Rectal smooth muscle tissue (tissue), 1 donor: ENCODE measurements around the gene ZNF513.
"Not testable (repeated sequence)": the region's sequence is repeated elsewhere in the genome, so short reads cannot be mapped to it uniquely, and the experiment has no call there.

Experiments used
- H3K27ac ChIP-seq: one replicate; pipeline ENCODE4 v1.7.0; 2013; ENCODE audit warnings: low read depth, low read length, inconsistent platforms
- H3K27me3 ChIP-seq: one replicate; pipeline ENCODE4 v1.7.0; 2013; ENCODE audit warnings: low read length; ENCODE audit not compliant: control insufficient read depth, insufficient read depth
- H3K36me3 ChIP-seq: one replicate; pipeline ENCODE4 v1.7.0; 2013; ENCODE audit warnings: low read length; ENCODE audit not compliant: control insufficient read depth, insufficient read depth
- H3K4me1 ChIP-seq: one replicate; pipeline ENCODE4 v1.7.0; 2013; ENCODE audit warnings: low read length; ENCODE audit not compliant: control insufficient read depth, insufficient read depth
- H3K4me3 ChIP-seq: one replicate; pipeline ENCODE4 v1.7.0; 2013; ENCODE audit warnings: low read length
- H3K9ac ChIP-seq: one replicate; pipeline ENCODE4 v1.7.0; 2013; ENCODE audit warnings: low read length

The ZNF513 gene

GRCh38 chr2:27362678-27363420 is 17.7 kb downstream of the ZNF513 start:
- Histone ChIP-seq H3K4me3 (no peak overlapping the region), H3K36me3 (peaks cover 25% of the 10 kb centered on the region), H3K27me3 (no peaks in the 10 kb centered on the region), H3K4me1 (peaks cover 4% of the 10 kb centered on the region), H3K27ac (no peak overlapping the region), H3K9ac (no peak overlapping the region)

- peak within 1 kb of the TSS; percentile 86 for H3K9ac ChIP-seq
- H3K4me1 ChIP-seq = peaks cover 12% of the 10 kb centered on the region
- no peaks in the 10 kb centered on the region for H3K36me3 ChIP-seq
- peak within 1 kb of the TSS; percentile 98 for H3K4me3 ChIP-seq
- H3K27ac ChIP-seq = peak within 1 kb of the TSS; percentile 84
- no peaks in the 10 kb centered on the region for H3K27me3 ChIP-seq
Measured at GRCh38 chr2:27356382-27357181, 24.0 kb downstream of the ZNF513 start, which contains the start of gene GTF3C2. Gene GTF3C2 (minus strand): TSS chr2:27356764. CDS start chr2:27343554, 13,210 bp downstream.

GRCh38 chr2:27356056-27356381 is 24.5 kb downstream of the ZNF513 start:
- H3K27me3 ChIP-seq = no peaks in the 10 kb centered on the region
- H3K9ac ChIP-seq = peak overlapping the region; percentile 86
- H3K36me3 ChIP-seq = no peaks in the 10 kb centered on the region
- H3K27ac ChIP-seq = peak overlapping the region; percentile 84
- peaks cover 12% of the 10 kb centered on the region for H3K4me1 ChIP-seq
- peak overlapping the region; percentile 98 for H3K4me3 ChIP-seq

DNA sequence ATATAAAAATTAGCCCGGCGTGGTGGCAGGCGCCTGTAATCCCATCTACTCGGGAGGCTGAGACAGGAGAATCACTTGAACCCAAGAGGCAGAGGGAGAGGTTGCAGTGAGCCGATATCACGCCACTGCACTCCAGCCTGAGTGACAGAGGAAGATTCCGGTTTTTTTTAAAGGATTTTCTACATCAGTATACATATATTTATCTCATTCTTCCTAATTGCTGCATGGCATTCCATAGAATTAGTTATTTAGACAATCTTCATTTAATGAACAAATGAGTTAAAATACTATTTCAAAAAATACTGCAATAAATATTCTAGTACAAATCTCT is 26.0 kb downstream of the ZNF513 start:
- H3K9ac ChIP-seq = no peak overlapping the region
- peaks cover 12% of the 10 kb centered on the region for H3K4me1 ChIP-seq
- no peaks in the 10 kb centered on the region for H3K36me3 ChIP-seq
- H3K27me3 ChIP-seq = no peaks in the 10 kb centered on the region
- H3K27ac ChIP-seq = no peak overlapping the region
- H3K4me3 ChIP-seq = no peak overlapping the region

GRCh38 chr2:27353762-27354596 is 26.6 kb downstream of the ZNF513 start:
- Histone ChIP-seq H3K27me3 (no peaks in the 10 kb centered on the region), H3K27ac (no peak overlapping the region), H3K9ac (no peak overlapping the region), H3K4me1 (peaks cover 12% of the 10 kb centered on the region), H3K36me3 (no peaks in the 10 kb centered on the region), H3K4me3 (no peak overlapping the region)

DNA sequence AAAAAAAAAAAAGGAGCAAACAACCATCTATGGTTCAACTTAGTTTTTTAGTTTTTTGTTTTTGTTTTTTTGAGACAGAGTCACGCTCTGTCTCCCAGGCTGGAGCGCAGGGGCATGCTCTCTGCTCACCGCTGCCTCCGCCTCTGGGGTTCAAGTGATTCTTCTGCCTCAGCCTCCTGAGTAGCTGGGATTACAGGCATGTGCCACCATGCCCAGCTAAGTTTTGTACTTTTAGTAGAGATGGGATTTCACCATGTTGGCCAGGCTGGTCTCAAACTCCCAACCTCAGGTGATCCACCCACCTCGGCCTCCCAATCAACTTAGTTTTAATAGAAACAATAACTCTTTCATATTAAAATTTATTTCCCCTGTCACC is 27.2 kb downstream of the ZNF513 start:
- peaks cover 12% of the 10 kb centered on the region for H3K4me1 ChIP-seq
- H3K9ac ChIP-seq, H3K27ac ChIP-seq: not testable (repeated sequence)

DNA sequence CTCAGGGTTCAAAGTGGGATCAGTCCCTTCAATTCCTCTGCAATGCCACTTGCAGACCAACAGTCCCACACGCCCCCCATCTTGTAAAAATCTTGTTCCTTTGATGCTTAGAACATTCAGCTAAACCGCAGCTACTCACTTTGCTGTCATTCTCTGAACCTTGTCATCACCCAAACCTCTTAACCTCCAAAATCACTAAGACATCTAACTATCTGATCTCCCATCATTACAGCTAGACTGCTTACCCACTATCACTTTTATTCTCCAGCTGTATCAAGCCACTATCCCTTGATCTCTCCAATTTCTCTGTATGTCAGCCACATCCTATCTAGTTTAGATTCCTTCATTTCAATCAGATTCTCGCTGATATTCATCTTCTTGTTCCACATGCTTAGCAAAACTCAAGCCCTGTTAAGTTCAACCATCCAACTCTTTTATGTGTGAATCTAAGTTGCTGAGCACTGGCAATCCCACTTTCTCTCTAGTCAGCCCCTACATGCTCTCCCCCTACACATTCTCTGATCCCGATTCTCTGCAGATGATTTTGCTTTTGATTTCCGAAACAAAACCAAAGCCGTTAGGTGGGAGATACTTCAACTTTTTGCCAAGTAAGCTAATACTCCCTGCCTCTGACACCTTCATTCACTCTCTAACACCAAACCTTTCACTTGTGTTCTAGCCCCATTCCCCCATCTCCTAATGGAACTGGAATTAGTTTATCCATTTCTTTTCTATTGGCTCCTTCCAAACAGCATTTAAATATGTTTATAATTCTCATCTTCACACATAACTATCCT is 28.5 kb downstream of the ZNF513 start:
- Histone ChIP-seq H3K4me1 (peaks cover 4% of the 10 kb centered on the region), H3K27me3 (no peaks in the 10 kb centered on the region), H3K36me3 (no peaks in the 10 kb centered on the region), H3K9ac (no peak overlapping the region), H3K4me3 (no peak overlapping the region), H3K27ac (no peak overlapping the region)

More for the DNA sequence above, 27.2 kb downstream of the ZNF513 start:
- H3K27me3 ChIP-seq, H3K36me3 ChIP-seq, H3K4me3 ChIP-seq: not testable (repeated sequence)

DNA sequence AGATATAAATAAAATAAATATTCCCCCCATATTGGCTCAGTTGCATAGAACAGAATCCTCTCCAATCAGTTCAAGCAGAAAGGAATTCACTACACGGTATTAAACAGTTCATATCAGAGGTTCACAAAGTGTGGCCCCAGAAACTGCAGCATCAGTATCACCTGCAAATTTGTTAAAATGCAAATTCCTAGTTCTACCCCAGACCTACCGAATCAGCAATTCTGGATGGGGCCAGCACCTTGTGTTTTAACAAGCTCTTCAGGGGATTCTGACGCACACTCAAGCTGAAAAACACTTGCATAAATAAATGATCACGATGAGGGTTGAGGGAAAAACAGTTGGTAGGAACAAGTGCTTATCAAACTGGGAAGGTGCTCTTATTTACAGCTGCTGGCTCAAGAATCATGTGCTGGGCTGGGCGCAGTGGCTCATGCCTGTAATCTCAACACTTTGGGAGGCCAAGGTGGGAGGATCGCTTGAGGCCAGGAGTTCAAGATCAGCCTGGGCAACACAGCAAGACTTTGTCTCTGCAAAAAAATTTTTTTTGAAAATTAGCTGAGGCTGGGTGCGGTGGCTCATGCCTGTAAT is 30.3 kb downstream of the ZNF513 start:
- Histone ChIP-seq H3K27ac (no peak overlapping the region), H3K9ac (no peak overlapping the region), H3K36me3 (no peaks in the 10 kb centered on the region), H3K4me1 (no peaks in the 10 kb centered on the region), H3K4me3 (no peak overlapping the region), H3K27me3 (no peaks in the 10 kb centered on the region)

- Histone ChIP-seq H3K36me3 (peaks cover 3% of the 10 kb centered on the region), H3K4me1 (no peaks in the 10 kb centered on the region), H3K27ac (no peak overlapping the region), H3K27me3 (no peaks in the 10 kb centered on the region), H3K4me3 (no peak overlapping the region), H3K9ac (no peak overlapping the region)
Measured at GRCh38 chr2:27347641-27348040, 32.9 kb downstream of the ZNF513 start.

DNA sequence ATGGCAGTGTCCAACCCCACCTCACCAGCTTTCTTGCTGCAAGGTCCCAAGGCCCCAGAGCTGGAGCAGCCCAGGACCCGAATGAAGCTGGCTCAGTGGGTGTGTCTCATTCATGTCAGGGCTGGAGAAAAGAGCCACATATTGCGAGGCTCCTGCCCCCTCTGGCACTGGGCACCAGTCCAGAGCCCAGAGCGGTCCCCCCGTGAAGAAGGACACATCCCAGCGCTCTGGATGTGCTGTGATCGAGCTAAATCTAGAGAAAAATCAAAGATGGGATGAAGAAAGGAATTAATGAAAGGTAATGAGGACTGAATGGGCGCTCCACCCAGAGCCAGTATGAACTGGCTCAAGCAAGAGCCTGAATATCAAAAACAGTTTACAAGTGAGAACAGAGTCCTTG is 44.4 kb downstream of the ZNF513 start:
- Histone ChIP-seq H3K27ac (no peak overlapping the region), H3K4me3 (no peak overlapping the region), H3K36me3 (peaks cover 46% of the 10 kb centered on the region), H3K4me1 (no peaks in the 10 kb centered on the region), H3K27me3 (no peaks in the 10 kb centered on the region), H3K9ac (no peak overlapping the region)

DNA sequence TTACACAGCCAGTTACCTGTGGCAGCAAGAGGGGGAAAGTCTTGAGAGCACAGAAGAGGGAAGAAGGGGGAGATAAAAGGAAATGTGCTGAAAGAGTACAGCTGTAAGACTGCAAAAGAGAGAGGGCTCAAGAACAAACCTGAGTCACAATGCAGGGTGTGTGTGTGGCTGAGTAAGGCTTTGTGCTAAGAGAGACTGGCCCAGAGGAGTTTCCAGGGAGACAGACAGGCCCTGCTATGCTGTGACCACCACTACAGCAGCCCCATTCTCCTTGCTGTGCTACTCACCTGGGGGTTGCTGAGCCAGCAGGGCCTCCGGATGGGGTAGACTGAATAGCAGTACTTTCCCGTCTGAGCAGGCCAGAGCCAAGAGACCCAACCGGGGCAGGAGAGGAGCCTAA is 45.2 kb downstream of the ZNF513 start:
- Histone ChIP-seq H3K27me3 (no peaks in the 10 kb centered on the region), H3K36me3 (peaks cover 46% of the 10 kb centered on the region), H3K27ac (no peak overlapping the region), H3K9ac (no peak overlapping the region), H3K4me1 (no peaks in the 10 kb centered on the region), H3K4me3 (no peak overlapping the region)
